HEK293 (cell line): ENCODE results near the gene EIF2AK2.

ENCODE experiments used
- CTCF ChIA-PET: fragments of 350-600 bp; formaldehyde crosslinking; extraction: SDS; loops from one replicate; lab custom pipeline; 2021; ENCODE audit warnings: antibody characterized with exemption; lab: Yijun Ruan, JAX
- POLR2A ChIA-PET: fragments of 300-600 bp; formaldehyde crosslinking; extraction: SDS; loops from one replicate; lab custom pipeline; 2020; ENCODE audit warnings: antibody characterized with exemption, inconsistent platforms; lab: Yijun Ruan, JAX
- H3K27ac ChIP-seq: fragments of 200-500 bp; sonication (Bioruptor generic); 2 replicates; pipeline ENCODE4 v1.5.1; 2014; ENCODE audit warnings: low read depth, low read length, control low read depth, inconsistent platforms; ENCODE audit errors: extremely low read depth
- H3K36me3 ChIP-seq, 2 experiments: fragments of 200-500 bp in 1 of 2; sonication (Bioruptor generic) in 1 of 2; 1 replicate in 1 of 2; 2 replicates in 1 of 2; pipeline ENCODE4 v1.5.1; 2014 to 2017; ENCODE audit warnings: inconsistent platforms in 2 of 2, low read length in 2 of 2; ENCODE audit not compliant: control insufficient read depth in 2 of 2, insufficient read depth in 1 of 2
- H3K4me1 ChIP-seq: fragments of 200-500 bp; sonication (Bioruptor generic); 2 replicates; pipeline ENCODE4 v1.5.1; 2014; ENCODE audit warnings: mild to moderate bottlenecking, low read length, inconsistent platforms; ENCODE audit not compliant: control insufficient read depth, insufficient read depth
- H3K4me3 ChIP-seq: 2 replicates; pipeline ENCODE4 v1.5.1; 2011; ENCODE audit warnings: low read depth, mild to moderate bottlenecking, control low read depth, low read length, moderate library complexity
- H3K9me3 ChIP-seq: fragments of 200-500 bp; sonication (Bioruptor generic); 2 replicates; pipeline ENCODE4 v1.5.1; 2014; ENCODE audit warnings: low read depth, low read length, inconsistent platforms; ENCODE audit not compliant: control insufficient read depth, insufficient read depth
- AEBP2 ChIP-seq: fragments of 450-650 bp; formaldehyde crosslinking; IDR thresholded peaks from 2 replicates; pipeline ENCODE4 v1.5.1; 2016; ENCODE audit warnings: missing biosample characterization, missing genetic modification characterization, borderline replicate concordance
- FEZF1 ChIP-seq: fragments of 450-650 bp; formaldehyde crosslinking; IDR thresholded peaks from 2 replicates; pipeline ENCODE4 v1.5.1; 2016; ENCODE audit warnings: missing biosample characterization, missing genetic modification characterization
- KLF9 ChIP-seq: fragments of 450-650 bp; formaldehyde crosslinking; IDR thresholded peaks from 2 replicates; pipeline ENCODE4 v1.5.1; 2016; ENCODE audit warnings: missing biosample characterization, missing genetic modification characterization, low read depth
- OSR2 ChIP-seq: fragments of 450-650 bp; formaldehyde crosslinking; IDR thresholded peaks from 2 replicates; pipeline ENCODE4 v1.5.1; 2016; ENCODE audit warnings: missing biosample characterization, missing genetic modification characterization
- PRDM6 ChIP-seq: fragments of 450-650 bp; formaldehyde crosslinking; IDR thresholded peaks from 2 replicates; pipeline ENCODE4 v1.5.1; 2017; ENCODE audit warnings: missing biosample characterization, missing genetic modification characterization
- TCF7L2 ChIP-seq: IDR thresholded peaks from 2 replicates; pipeline ENCODE4 v1.6.1; 2011; ENCODE audit warnings: low read depth, mild to moderate bottlenecking, inconsistent platforms, low read length, moderate library complexity, borderline replicate concordance
- TRIM28 ChIP-seq: IDR thresholded peaks from 2 replicates; pipeline ENCODE4 v1.6.1; 2011; ENCODE audit warnings: low read length, control low read depth, borderline replicate concordance
- YY1 ChIP-seq: fragments of 450-650 bp; formaldehyde crosslinking; IDR thresholded peaks from 2 replicates; pipeline ENCODE4 v1.5.1; 2018; ENCODE audit warnings: missing biosample characterization, missing genetic modification characterization
- ZBTB1 ChIP-seq: fragments of 450-650 bp; formaldehyde crosslinking; IDR thresholded peaks from 2 replicates; pipeline ENCODE4 v1.5.1; 2016; ENCODE audit warnings: missing biosample characterization, missing genetic modification characterization
- ZBTB26 ChIP-seq: fragments of 450-650 bp; formaldehyde crosslinking; optimal IDR thresholded peaks from 2 replicates; pipeline ENCODE3; 2016; ENCODE audit warnings: missing biosample characterization, mild to moderate bottlenecking, missing genetic modification characterization
- ZBTB8A ChIP-seq: fragments of 450-650 bp; formaldehyde crosslinking; IDR thresholded peaks from 2 replicates; pipeline ENCODE4 v1.5.1; 2016; ENCODE audit warnings: missing biosample characterization, missing genetic modification characterization
- ZFP41 ChIP-seq: fragments of 450-650 bp; formaldehyde crosslinking; IDR thresholded peaks from 2 replicates; pipeline ENCODE4 v1.5.1; 2016; ENCODE audit warnings: missing biosample characterization, missing genetic modification characterization, borderline replicate concordance
- ZNF18 ChIP-seq: fragments of 450-650 bp; formaldehyde crosslinking; IDR thresholded peaks from 2 replicates; pipeline ENCODE4 v1.5.1; 2016; ENCODE audit warnings: missing biosample characterization, missing genetic modification characterization
- ZNF184 ChIP-seq: fragments of 450-650 bp; IDR thresholded peaks from 2 replicates; pipeline ENCODE4 v1.5.1; 2018; ENCODE audit warnings: missing biosample characterization, mild to moderate bottlenecking, missing genetic modification characterization
- ZNF2 ChIP-seq: fragments of 450-650 bp; formaldehyde crosslinking; IDR thresholded peaks from 2 replicates; pipeline ENCODE4 v1.5.1; 2016; ENCODE audit warnings: missing biosample characterization, missing genetic modification characterization
- ZNF23 ChIP-seq: fragments of 450-650 bp; formaldehyde crosslinking; IDR thresholded peaks from 2 replicates; pipeline ENCODE4 v1.5.1; 2016; ENCODE audit warnings: missing biosample characterization, missing genetic modification characterization, borderline replicate concordance
- ZNF24 ChIP-seq: fragments of 450-650 bp; formaldehyde crosslinking; IDR thresholded peaks from 2 replicates; pipeline ENCODE4 v1.5.1; 2016; ENCODE audit warnings: missing biosample characterization, missing genetic modification characterization
- ZNF311 ChIP-seq: fragments of 450-650 bp; formaldehyde crosslinking; IDR thresholded peaks from 2 replicates; pipeline ENCODE4 v1.5.1; 2017; ENCODE audit warnings: missing biosample characterization, missing genetic modification characterization, borderline replicate concordance
- ZNF350 ChIP-seq: fragments of 450-650 bp; formaldehyde crosslinking; IDR thresholded peaks from 2 replicates; pipeline ENCODE4 v1.5.0; 2017; ENCODE audit warnings: missing biosample characterization, mild to moderate bottlenecking, missing genetic modification characterization
- ZNF354C ChIP-seq: fragments of 450-650 bp; formaldehyde crosslinking; IDR thresholded peaks from 2 replicates; pipeline ENCODE4 v1.5.1; 2016; ENCODE audit warnings: missing biosample characterization, missing genetic modification characterization, low read depth, borderline replicate concordance
- ZNF610 ChIP-seq: fragments of 450-650 bp; formaldehyde crosslinking; IDR thresholded peaks from 2 replicates; pipeline ENCODE4 v1.5.1; 2016; ENCODE audit warnings: missing biosample characterization, missing genetic modification characterization, borderline replicate concordance
- ZNF785 ChIP-seq: fragments of 450-650 bp; formaldehyde crosslinking; IDR thresholded peaks from 2 replicates; pipeline ENCODE4 v1.5.1; 2016; ENCODE audit warnings: missing biosample characterization, missing genetic modification characterization
- ZNF791 ChIP-seq: fragments of 450-650 bp; formaldehyde crosslinking; IDR thresholded peaks from 2 replicates; pipeline ENCODE4 v1.5.1; 2016; ENCODE audit warnings: missing biosample characterization, missing genetic modification characterization
- ZXDB ChIP-seq: fragments of 450-650 bp; formaldehyde crosslinking; IDR thresholded peaks from 2 replicates; pipeline ENCODE4 v1.5.1; 2016; ENCODE audit warnings: missing biosample characterization, missing genetic modification characterization

EIF2AK2 gene

GRCh38 chr2:37154785-37155184, 2.0 kb downstream of the EIF2AK2 start:
- TF ChIP-seq ZNF24 (no peak), ZBTB26 (tag by site-specific recombination) (no peak), ZNF610 (tag by site-specific recombination) (no peak), ZNF23 (tag by site-specific recombination) (no peak), ZNF791 (no peak), ZBTB1 (tag by site-specific recombination) (no peak), ZNF2 (no peak)
- Histone ChIP-seq H3K9me3 (no peaks in the 10 kb centered on the region), H3K4me3 (no peak overlapping the region), H3K4me1 (peaks cover 19% of the 10 kb centered on the region), H3K27ac (no peak overlapping the region), H3K36me3 (peaks cover 3 to 8% of the 10 kb centered on the region in 2 experiments; a peak in 2 of 3 replicates)
- POLR2A ChIA-PET = no interaction called here
- CTCF ChIA-PET = interaction anchor here (0.9 to 4.1 kb wide), 2 partner anchors 10 to 14 kb away, joined by 3 to 22 read pairs; no protein-coding TSS in a partner anchor

- no peak overlapping the region for H3K4me3 ChIP-seq
- ChIA-PET POLR2A (no interaction called here), CTCF (no interaction called here)
- TF ChIP-seq ZXDB (tag by site-specific recombination) = no peak
- TF ChIP-seq ZNF184 (tag by site-specific recombination) = no peak
- TF ChIP-seq ZNF311 (tag by site-specific recombination) = no peak
- TF ChIP-seq, all 188 proteins: peak for 0
- no peaks in the 10 kb centered on the region for H3K9me3 ChIP-seq
- H3K4me1 ChIP-seq = peaks cover 19% of the 10 kb centered on the region
- peaks cover 5 to 17% of the 10 kb centered on the region in 2 experiments; a peak in 2 of 3 replicates for H3K36me3 ChIP-seq
- no peak overlapping the region for H3K27ac ChIP-seq
These were observed 3.6 kb downstream of the EIF2AK2 start for GRCh38 chr2:37153224-37153623.

- CTCF ChIA-PET = interaction anchor here (1.0 kb wide), 1 partner anchor 9 kb away, joined by 4 read pairs; no protein-coding TSS in a partner anchor
- H3K4me3 ChIP-seq = no peak overlapping the region
- H3K27ac ChIP-seq = no peak overlapping the region
- TF ChIP-seq KLF9 (tag by site-specific recombination) (no peak), ZNF18 (tag by site-specific recombination) (peak; percentile 70; the same call in 1 of the 2 replicates), TRIM28 (0 out of 2 replicates have a peak, but pooled peaks have one; percentile 15), AEBP2 (no peak), ZNF354C (no peak), FEZF1 (peak; percentile 79), ZBTB8A (tag by site-specific recombination) (no peak), PRDM6 (tag by site-specific recombination) (peak; percentile 85), TCF7L2 (no peak), ZNF350 (tag by site-specific recombination) (no peak), OSR2 (tag by site-specific recombination) (peak; percentile 24; the same call in 1 of the 2 replicates), YY1 (no peak), ZNF785 (tag by site-specific recombination) (no peak), ZFP41 (tag by site-specific recombination) (no peak)
- TF ChIP-seq, all 188 proteins: peak for 5
- Histone ChIP-seq H3K36me3 (peaks cover 24 to 44% of the 10 kb centered on the region in 2 experiments), H3K4me1 (peaks cover 9% of the 10 kb centered on the region), H3K9me3 (no peaks in the 10 kb centered on the region)
- POLR2A ChIA-PET = no interaction called here
These were observed 7.0 kb downstream of the EIF2AK2 start for GRCh38 chr2:37149626-37150322.
